ENCODE results near the gene TNNC2. TPM values are rescaled to one million over a fixed set of nuclear protein-coding genes. Genes with fewer than 3 reads are reported as not detected.

Gene TNNC2
- total and polyA plus RNA-seq, 2 of the 13 experiments (the other 11 are each of a cell fraction or from before 2014, with no cell fraction given), result 1.8 to 4.7 TPM

GRCh38 chr20:45861221-45862075 lies 34.3 kb upstream of the TNNC2 start (continued):
- TF ChIP-seq FOXO4 (CRISPR knock-in tag; conservative IDR thresholded peaks at IDR 0.05) (0 out of 2 replicates have a peak, but pooled peaks have one; percentile 52), SIN3B (IDR thresholded peaks at IDR 0.05; ENCODE audit: low read length) (no peak), HNF4G (IDR thresholded peaks at IDR 0.05; ENCODE audit: borderline replicate concordance, low read depth, low read length) (peak; percentile 39; the same call in 1 of the 2 replicates), HNF4G (CRISPR knock-in tag; IDR thresholded peaks at IDR 0.05; ENCODE audit: borderline replicate concordance, low read depth) (no peak), ETV5 (CRISPR knock-in tag; IDR thresholded peaks at IDR 0.05; ENCODE audit: borderline replicate concordance) (peak; percentile 31; the same call in 1 of the 2 replicates), ZBTB7A (CRISPR knock-in tag; IDR thresholded peaks at IDR 0.05) (0 out of 2 replicates have a peak, but pooled peaks have one; percentile 33), ZSCAN31 (CRISPR knock-in tag; IDR thresholded peaks at IDR 0.05; ENCODE audit: low read depth) (0 out of 2 replicates have a peak, but pooled peaks have one; percentile 40), ZBTB7B (CRISPR knock-in tag; IDR thresholded peaks at IDR 0.05) (peak; percentile 67; the same call in 1 of the 2 replicates), SOX13 (IDR thresholded peaks at IDR 0.05) (no peak), SOX13 (CRISPR knock-in tag; conservative IDR thresholded peaks at IDR 0.05 in 1 of 2, IDR thresholded peaks at IDR 0.05 in 1 of 2) (peak in 1 of 2 experiments; percentile 35; a peak in 1 of 4 replicates), ZNF782 (CRISPR knock-in tag; IDR thresholded peaks at IDR 0.05; ENCODE audit: borderline replicate concordance) (peak; percentile 44; the same call in 1 of the 2 replicates), GFI1 (CRISPR knock-in tag; IDR thresholded peaks at IDR 0.05; ENCODE audit: borderline replicate concordance) (peak; percentile 82; the same call in 1 of the 2 replicates), HOXA3 (CRISPR knock-in tag; IDR thresholded peaks at IDR 0.05) (peak; percentile 36; the same call in 1 of the 2 replicates), NR1H2 (CRISPR knock-in tag; IDR thresholded peaks at IDR 0.05; ENCODE audit: borderline replicate concordance, low read depth) (0 out of 2 replicates have a peak, but pooled peaks have one; percentile 44), ZNF263 (CRISPR knock-in tag; IDR thresholded peaks at IDR 0.05) (peak; percentile 29; the same call in 1 of the 2 replicates), LCORL (IDR thresholded peaks at IDR 0.05) (no peak), LCORL (CRISPR knock-in tag; IDR thresholded peaks at IDR 0.05) (0 out of 2 replicates have a peak, but pooled peaks have one; percentile 9)
- TF ChIP-seq, protein P1, sequence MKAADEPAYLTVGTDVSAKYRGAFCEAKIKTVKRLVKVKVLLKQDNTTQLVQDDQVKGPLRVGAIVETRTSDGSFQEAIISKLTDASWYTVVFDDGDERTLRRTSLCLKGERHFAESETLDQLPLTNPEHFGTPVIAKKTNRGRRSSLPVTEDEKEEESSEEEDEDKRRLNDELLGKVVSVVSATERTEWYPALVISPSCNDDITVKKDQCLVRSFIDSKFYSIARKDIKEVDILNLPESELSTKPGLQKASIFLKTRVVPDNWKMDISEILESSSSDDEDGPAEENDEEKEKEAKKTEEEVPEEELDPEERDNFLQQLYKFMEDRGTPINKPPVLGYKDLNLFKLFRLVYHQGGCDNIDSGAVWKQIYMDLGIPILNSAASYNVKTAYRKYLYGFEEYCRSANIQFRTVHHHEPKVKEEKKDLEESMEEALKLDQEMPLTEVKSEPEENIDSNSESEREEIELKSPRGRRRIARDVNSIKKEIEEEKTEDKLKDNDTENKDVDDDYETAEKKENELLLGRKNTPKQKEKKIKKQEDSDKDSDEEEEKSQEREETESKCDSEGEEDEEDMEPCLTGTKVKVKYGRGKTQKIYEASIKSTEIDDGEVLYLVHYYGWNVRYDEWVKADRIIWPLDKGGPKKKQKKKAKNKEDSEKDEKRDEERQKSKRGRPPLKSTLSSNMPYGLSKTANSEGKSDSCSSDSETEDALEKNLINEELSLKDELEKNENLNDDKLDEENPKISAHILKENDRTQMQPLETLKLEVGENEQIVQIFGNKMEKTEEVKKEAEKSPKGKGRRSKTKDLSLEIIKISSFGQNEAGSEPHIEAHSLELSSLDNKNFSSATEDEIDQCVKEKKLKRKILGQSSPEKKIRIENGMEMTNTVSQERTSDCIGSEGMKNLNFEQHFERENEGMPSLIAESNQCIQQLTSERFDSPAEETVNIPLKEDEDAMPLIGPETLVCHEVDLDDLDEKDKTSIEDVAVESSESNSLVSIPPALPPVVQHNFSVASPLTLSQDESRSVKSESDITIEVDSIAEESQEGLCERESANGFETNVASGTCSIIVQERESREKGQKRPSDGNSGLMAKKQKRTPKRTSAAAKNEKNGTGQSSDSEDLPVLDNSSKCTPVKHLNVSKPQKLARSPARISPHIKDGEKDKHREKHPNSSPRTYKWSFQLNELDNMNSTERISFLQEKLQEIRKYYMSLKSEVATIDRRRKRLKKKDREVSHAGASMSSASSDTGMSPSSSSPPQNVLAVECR (CRISPR knock-in tag; IDR thresholded peaks at IDR 0.05; ENCODE audit: borderline replicate concordance), result 0 out of 2 replicates have a peak, but pooled peaks have one; percentile 27
- TF ChIP-seq, protein P2, sequence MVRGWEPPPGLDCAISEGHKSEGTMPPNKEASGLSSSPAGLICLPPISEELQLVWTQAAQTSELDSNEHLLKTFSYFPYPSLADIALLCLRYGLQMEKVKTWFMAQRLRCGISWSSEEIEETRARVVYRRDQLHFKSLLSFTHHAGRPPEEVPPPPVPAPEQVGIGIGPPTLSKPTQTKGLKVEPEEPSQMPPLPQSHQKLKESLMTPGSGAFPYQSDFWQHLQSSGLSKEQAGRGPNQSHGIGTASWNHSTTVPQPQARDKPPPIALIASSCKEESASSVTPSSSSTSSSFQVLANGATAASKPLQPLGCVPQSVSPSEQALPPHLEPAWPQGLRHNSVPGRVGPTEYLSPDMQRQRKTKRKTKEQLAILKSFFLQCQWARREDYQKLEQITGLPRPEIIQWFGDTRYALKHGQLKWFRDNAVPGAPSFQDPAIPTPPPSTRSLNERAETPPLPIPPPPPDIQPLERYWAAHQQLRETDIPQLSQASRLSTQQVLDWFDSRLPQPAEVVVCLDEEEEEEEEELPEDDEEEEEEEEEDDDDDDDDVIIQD (CRISPR knock-in tag; IDR thresholded peaks at IDR 0.05; ENCODE audit: low read depth), result 0 out of 2 replicates have a peak, but pooled peaks have one; percentile 19
